GM19372 (cell line): ENCODE data around the gene BCL2L12.

ENCODE experiments used
- ATAC-seq: cut with Tn5 transposase; IDR thresholded peaks from one replicate; pipeline ENCODE4 v1.9.1; 2021; ENCODE audit warnings: mild to moderate bottlenecking, low read depth, moderate library complexity; ENCODE audit not compliant: unreplicated experiment

Gene BCL2L12

DNA sequence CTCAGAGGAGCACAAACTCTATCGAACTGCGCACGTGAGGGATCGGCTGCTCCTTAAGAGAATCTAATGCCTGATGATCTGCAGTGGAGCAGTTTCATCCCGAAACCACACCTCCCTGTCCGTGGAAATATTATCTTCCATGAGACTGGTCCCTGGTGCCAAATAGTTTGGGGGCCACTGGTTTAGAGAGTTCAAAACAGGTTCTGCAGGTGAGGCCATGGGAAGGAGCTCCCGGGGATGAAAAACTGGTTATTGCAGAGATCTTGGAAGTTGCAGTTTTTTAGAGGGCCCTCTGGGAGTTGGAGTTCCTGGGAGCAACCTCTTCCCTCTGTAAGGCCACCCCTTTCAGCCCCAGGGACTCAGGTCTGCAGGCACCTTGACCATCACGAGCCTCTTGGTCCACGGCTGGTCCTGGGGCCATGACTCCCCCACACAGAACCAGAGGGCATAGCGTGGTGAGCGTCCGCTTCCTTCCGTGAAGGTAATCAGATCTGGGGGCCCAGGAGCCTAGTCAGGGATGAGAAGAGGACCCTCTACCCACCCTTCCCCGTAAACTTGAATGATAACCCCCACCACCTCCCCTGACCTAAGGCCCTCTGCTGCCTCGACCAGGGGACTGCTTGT is 5.3 kb upstream of the BCL2L12 start:
- ATAC-seq, result no peak

DNA sequence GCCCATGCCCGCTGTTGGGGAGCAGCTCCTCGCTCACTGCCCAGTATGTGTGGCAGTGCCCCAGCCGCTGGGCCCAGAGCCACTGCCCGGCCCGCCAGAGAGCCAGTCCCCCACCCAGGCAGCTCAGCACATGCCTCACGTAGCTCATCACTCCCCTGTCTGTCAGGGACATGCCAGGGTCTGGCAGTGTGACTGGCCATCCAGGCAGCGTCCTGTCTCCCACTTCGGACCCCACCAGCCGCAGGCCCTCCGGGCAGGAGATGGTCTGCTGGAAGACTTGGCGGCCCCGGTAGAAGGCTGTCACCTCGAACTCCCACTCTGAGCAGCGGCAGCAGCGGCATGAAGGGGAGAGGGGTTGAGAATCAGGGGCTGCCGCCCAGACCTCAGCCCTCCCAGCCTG is 3.7 kb upstream of the BCL2L12 start:
- no peak for ATAC-seq

DNA sequence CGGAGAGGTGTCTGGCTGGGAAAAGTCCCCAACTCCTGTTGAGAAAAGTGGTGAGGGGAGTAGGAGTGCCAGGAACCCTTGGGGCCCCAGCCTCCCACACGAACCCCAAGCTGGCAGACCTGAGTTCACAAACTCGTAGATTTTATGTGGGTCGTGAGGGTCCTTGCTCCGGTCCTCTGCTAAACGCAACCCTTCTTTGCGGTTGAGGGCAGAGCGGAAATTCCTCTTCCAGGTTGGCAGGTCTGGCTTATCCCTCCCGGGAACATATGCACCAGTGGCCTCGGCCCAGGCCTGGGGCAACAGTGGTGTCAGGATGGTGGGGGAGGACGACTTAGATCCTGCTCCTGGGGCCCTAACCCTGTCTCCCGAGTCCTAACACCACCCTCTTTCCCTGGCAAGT is 2.5 kb upstream of the BCL2L12 start:
- no peak for ATAC-seq

DNA sequence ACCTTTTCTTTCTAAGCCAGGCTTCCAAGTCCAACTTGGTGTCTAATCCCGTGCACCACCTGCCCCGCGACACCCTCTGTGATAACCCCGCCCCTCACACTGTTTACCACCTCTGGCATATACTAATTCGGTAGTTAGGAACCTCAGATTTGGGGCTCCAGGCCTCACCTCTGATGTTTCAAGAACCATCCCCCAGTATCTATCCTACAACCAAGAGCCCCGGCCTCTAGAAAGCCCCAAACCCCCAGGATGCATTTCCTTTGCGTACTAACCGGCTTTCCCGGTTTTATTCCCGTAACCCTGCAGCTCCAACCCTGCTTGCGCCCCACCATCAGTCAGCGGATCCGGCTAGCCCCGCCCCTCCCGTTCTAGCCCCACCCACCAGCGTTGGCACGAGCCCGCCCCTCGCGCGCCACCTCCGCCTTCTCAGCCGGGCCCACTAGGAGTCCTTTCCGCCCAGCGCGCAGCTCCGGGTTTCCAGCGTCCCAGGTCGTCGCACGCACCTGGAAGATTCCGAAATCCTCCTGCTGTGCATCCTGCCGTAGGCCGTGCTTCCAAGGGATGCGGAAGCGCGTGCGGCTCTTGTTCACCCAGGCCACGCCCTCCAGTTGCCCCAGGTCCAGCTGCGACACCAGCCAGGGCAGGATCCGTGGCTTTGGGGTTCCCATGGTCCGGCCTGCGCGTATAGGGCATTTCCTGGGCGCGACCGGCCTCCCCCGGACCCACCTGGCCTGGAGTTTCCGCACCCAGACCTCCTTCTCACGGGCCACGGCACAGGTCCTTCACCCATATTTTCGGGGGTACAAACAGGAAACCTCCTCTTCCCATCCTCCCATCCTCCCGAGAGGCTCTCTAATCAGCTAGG is 1.3 kb upstream of the BCL2L12 start:
- no peak for ATAC-seq

DNA sequence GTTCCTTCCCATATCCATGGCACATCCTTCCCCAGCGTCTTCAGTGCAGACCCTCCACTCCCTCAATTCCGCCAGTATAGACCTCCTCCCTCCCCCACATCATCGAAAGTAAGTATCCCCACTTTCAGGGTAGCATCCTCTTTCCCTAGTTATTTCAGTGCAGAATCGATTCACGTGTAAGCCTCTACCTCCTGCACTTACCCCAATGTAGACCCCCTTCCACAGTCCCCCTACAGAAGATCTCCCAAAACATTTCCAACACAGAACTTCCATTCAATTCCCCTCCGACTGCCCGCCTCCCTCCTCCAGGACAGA is 740 bp upstream of the BCL2L12 start:
- no peak for ATAC-seq

DNA sequence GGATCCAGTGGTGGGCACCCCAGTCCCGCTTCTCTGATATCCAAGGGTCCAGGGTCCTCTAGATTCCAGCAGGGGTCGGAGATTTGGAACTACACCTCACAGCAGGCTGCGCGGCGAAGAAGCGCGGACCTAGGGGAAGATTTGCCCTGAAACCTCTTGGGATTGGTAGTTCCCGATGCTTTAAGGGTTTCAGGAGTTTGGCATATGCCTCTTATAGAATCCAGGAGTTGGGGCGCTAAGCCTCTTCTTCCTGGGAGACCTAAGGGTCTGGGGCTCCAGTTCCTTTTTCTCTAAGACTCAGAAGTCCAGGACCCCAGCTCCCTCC is 349 bp downstream of the BCL2L12 start:
- ATAC-seq, result no peak

DNA sequence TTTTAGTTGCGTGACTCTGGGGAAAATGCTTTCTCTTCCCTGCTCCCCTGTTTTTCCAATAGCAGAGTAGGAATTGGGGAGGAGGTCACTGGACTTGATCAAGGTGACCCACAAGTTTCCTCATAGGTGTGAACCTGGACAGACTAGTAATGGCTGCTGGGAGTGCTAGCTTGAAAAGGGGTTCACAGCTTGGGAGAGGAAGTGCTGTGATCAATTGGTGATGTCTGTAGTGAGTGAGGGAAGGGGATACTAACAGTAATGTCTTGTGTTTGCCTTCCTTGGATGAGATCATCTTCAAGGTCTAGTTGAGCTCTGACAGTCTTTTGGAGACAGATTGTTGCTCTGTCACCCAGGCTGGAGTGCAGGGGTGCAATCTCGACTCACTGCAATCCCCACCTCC is 1.7 kb downstream of the BCL2L12 start:
- no peak for ATAC-seq

DNA sequence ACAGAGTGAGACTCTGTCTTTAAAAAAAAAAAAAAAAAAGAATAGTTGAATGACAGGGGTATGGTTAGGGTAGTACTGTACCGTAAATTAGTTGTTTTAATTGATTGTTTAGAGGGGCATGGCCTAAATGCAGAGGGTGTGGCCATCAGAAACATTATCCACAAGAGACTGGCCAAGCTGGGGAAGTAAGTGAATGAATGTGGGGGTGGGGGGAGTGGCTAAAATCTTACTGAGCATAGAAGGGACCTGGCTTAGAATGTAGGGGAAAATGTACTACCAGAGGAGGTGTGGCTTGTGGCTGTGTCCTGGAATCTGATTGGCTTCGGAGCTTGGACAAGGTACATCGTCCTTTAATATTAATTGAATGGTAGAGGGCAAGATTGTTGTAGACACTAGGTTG is 3.8 kb downstream of the BCL2L12 start:
- no peak for ATAC-seq

DNA sequence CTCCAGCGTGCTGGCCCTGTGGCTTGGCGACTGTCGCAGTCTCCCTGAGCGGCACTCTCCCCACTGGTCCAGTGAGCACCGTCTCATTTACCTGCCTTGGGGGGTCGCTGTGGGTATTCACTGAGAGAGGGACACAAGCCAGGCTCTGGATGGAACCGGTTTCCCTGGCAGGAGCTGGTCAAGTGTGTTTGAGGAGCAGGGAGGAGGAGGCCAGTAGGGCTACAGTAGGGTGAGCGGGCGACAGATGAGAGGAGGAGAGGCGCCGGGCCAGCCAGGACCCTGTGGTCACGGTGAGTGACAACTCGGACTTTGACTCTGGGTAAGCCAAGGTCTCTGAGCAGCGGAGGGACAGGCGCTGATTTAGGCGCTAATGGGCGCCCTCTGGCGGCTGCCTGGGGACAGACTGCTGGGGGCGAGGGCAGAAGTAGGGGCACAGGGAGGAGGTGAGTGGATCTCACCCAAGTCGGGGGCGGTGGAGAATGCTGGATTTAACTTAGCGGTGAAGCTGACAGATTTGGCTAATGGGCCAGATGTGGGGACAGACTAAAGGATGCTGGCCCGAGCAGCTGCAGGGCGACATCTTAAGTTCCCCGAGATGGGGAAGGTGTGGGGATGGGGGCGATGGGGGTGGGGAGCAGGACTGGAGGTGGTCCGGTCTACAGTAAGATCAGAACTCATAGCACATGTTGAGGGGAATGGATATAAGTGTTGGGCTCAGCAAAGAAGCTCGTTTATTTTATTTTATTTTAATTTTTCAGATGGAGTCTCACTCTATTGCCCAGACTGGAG is 6.6 kb downstream of the BCL2L12 start:
- no peak for ATAC-seq

DNA sequence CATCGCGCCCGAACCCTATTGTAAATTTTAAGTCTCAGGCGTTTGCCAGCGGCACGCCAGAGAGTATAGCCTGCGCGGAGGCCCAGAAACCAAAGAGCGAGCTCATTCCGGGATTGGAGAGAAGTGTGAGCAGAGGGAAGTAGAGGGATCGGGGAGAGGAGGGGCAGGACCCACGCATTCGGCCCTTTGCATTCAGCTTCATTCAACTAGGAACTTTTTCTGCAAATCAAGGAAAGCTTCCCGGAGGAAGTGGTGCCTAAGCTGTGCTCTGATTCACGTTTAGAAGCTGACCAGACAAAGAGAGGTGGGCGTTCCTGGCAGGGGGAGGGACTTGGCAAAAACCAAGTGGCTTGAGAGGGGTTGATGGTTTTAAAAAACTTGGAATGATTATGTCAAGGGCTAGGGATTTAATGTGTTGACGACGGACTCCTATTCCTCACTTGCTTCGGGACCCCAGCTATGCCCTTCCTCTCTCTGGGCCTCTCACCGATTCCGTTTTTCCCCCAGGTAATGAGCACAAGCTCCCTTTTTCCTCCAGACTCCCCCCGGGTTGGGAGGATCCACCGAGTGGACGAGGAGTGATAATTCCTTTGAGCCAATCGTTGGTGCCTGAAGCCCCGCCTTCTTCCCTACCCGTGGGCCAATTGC is 10.5 kb downstream of the BCL2L12 start:
- no peak for ATAC-seq

DNA sequence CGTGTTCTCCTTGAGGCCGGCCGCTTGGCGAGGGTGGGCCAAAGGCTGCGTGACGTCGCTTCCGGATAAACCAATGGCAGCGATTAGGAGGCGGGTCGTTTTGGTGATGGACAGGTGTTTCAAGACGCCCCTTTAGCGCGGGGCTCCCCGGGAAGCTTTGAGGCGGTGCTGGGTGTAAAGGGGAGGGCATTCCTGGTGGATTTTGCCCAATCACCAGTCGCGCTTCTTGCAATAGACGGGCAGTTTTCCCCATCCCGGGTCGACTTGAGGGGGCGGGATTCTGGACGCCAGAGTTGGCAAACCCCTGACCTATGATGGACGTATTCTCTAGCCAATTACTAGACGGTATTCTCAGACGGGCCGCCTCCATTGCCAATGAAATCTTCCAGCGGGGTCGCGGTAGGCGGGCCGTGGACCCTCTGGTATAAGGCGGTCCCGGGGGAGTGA is 11.1 kb downstream of the BCL2L12 start:
- peak; percentile 75 for ATAC-seq

DNA sequence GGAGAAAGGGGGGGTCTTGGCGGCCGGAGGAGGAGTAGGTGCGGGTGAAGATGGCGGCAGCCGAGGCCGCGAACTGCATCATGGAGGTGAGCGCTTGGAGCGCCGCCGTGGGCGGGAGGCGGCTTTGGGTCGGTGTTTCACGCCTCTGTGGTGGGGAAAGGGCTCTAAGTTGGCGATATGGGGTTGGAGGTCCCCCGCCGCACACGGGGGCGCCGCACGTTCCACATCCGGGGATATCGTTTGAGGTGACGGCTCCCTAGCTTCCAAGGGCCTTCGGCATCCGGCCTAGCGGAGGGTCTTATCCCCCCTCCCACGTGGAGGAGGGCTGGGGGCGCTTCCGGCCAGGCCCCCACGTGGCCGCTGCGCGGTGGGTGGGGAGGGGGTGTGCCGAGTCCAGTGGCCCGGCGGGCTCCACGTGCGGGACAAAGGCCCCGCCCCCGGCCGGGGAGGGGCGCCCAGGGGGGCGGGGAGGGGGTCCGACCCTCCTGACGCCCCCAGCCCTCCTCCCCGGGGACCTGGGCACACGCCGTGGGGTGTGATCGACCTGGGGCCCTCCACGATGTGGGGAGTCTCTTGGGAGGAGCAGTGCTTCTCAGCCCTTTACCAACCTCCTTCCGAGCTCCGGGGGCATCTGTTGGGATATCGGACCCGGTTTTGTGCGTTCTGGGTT is 11.6 kb downstream of the BCL2L12 start, which contains the start of gene PRMT1:
PRMT1 (plus strand) TSS at position 41 of the 670 bp plus-strand sequence; CDS start at position 51, 10 bp downstream.
- no peak for ATAC-seq

DNA sequence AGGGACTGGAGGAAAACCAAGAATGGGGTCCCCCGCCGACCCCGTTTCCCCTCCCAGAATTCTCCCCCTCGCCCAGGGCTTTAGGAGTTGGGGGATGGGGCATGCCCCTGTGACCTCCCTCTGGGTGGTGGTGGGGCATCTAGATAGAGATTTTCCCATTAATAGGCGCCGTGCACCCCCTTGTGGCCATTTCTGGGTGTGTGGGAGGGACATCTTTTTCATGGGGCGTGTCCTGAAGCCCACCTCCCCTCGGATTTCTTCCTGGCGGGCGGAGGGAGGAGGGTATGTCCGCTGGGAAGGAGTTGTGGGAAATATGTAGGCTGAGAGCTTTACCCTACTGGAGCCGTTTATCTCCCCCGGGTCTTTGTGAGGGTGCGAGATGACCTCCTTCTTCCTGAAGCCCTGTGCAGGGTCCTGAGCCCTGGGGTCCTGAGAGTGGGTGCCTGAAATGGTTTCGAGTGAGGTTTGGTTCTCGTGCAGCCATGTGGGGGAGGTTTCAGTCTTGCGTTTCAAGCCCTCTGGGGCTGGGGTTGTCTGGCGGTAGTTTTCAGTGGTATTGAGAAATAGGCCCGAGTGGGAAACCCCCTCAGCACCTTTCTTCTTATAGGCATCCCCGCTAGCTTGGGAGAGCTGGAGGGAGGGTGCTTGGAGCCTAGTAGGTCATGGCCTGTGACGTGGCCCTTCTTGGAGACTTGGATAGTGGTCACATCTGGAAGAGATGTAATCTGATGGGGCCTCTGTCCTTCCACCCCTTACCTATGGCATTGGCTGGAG is 12.4 kb downstream of the BCL2L12 start:
- no peak for ATAC-seq

DNA sequence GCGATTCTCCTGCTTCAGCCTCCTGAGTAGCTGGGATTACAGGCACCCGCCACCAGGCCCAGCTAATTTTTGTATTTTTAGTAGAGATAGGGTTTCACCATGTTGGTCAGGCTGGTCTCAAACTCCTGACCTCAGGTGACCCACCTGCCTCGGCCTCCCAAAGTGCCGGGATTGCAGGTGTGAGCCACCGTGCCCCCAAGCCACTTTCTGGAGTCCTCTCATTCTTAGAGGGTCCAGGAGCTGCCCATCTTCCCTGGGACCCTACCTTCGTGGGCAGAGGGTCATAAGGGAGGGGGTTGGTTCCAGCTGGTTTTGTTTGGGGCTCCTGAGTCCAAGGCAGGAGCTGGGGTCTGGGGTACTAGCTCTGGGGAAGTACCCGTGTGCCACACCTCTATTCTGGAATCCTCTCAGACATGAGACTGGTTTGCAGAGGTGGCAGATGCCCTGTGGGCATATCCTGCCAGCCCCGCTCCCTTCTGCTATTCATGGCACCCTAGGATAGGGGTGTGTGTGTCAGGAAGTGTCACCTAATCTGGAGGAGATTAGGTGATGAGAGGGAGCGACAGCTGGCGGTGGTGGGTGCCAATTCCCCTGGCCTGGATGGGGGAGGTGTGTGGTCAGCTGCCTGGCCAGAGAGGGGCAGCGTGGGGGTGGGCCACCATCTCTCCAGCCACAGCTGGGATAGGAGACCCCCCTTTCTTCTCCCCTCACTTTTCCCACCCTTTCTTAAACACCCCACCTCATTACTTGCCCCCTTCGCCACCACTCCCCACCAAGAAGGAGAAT is 13.4 kb downstream of the BCL2L12 start:
- ATAC-seq, result no peak

DNA sequence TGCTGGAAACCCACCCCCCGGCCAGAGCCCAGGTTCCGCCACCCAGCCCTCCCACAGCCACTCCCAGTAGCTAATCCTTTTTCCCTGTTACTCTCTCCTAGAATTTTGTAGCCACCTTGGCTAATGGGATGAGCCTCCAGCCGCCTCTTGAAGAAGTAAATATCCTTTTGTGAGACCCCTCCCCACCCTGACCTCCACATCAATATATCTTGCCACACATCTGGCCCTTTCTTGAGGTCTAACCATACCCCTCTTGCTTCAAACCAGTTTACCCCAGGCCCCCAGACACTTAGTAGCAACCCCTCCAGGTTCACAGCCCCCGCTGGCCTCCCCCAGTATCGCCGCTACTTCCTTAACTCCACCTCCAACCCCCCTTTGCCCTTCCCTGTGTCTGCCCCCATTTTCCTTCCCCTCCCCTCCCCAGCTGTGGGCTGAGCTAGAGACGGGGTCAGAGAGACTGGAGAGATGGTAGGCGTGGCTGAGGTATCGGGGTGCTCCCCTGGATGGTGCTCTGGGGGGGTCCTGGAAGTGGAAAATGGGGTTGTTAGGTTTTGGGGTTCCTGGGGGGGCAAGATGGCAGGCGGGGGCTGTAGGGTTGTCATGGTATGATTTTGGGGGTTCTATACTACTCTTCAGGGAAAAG is 14.2 kb downstream of the BCL2L12 start:
- no peak for ATAC-seq

DNA sequence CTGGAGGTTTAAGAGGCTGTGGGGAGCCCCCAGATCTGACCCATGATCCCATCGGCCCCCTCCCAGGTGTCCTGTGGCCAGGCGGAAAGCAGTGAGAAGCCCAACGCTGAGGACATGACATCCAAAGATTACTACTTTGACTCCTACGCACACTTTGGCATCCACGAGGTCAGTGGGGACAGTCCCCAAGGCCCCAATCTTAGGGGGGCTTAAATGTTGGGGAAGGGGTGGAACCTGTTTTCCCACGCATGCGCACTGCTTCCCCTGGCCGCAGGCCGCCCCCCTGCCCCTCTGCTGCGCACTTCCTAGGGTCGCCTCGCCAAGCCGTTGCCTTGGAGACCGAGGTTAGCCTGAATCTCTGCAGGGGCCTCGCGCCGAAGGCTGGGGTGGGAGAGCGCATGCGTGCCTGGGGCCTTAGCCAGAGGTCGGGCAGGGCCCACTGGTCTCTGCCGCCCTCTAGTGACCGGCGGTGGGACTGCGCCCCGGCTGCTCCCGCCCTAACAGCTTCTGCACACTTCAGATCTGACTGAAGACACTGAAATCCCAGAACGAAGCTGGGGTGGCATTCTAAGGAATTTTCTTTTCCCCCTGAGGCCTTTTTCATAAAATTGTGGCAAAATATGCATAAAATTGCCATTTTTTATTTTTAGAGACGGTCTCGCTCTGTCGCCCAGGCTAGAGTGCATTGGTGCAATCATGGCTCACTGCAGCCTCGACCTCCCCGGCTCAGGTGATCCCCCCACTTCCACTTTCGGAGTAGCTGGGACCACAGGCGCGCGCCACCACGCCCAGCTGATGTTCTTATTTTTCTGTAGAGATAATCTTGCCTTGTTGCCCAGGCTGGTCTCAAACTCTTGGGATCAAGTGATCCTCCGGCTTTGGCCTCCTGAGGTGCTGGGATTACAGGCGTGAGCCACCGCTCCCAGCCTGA is 15.0 kb downstream of the BCL2L12 start:
- ATAC-seq, result no peak

DNA sequence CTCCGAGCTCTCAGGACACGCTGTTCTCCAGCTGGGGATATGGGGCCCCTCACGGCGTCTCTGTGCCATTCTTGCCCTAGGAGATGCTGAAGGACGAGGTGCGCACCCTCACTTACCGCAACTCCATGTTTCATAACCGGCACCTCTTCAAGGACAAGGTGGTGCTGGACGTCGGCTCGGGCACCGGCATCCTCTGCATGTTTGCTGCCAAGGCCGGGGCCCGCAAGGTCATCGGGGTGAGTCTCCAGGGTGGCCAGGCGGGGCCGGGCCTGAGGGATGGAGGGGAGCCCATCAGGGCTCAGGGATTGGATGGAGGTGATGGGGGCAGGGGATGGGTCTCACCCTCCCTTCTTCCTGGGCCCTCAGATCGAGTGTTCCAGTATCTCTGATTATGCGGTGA is 16.1 kb downstream of the BCL2L12 start:
- no peak for ATAC-seq
